ENCODE measurements around the gene PNPT1.
"Not testable (repeated sequence)": the region's sequence is repeated elsewhere in the genome, so short reads cannot be mapped to it uniquely, and the experiment has no call there.

The PNPT1 gene

DNA sequence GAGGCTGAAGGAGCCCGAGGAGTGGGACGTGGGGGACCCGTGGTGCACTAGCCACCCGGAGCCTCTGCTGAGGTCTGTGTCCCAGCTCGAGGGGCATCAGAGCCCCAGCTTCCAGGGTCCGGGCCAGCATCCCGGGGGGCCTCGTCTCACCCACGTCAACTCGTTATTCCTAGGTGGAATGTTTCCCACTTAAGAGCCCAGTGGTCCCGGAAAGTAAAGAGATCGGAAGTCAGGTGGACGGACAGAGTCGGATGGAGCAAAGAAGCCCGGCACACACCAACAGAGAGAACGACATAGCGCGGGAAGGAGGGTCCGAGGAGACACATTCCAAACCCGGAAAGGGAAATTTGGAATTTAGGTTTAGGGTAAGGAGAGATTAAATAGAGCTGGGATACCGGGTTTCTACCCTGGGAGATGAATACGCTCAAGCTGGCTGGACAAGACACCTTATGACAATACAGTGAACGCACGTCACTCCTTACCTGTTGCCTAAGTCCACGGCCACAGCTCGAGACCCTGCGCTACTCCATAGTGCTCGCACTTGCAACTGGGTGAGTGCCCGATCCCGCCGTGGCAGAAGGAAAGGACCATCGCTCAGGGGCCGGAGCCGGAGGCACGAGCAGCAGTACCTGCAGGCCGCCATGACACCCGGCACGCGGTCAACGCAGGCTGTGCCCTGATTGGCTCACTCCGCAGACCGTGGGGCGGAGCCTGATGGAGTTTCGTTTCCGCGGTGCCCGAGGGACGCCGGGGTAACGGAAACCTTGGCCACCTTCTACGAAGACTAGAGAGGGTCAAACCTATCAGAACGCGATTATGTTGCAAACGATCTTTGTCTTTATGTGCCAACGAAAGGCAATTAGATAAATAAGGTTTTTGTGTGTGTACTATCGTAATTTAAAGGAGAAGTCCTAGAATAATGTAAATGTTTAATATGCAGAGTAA, at the start of gene PNPT1:
Gene PNPT1, minus strand, starts transcription at position 664 of the 945 bp plus-strand sequence. Its CDS starts 21 bp downstream, at position 643.
- DNase-seq: peak; percentile 87

DNA sequence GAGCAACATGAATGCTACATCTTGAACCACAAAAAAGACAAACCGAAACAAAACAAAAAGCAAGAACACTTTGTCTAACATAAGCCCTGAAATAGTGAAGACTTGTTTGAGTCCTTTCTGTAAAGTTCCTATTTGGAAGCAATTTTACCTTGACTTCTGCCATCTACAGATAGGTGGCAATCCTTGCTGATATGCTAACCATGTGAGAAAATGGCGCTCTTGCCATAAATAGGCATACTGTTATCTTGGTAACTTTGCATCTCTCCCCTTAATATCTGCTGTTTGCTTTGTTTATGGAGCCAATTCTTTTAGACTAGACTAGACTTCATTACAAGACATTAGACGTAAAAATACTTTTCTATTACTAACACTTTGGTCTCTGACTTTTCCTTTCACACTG, 49.4 kb upstream of the PNPT1 start:
- no peak for DNase-seq

- not testable (repeated sequence) for DNase-seq
Observed at GRCh38 chr2:55736019-55736536, 42.4 kb upstream of the PNPT1 start.

- no peak for DNase-seq
Observed at GRCh38 chr2:55734726-55735125, 41.1 kb upstream of the PNPT1 start.

- no peak for DNase-seq
Observed at GRCh38 chr2:55733335-55733734, 39.7 kb upstream of the PNPT1 start.

GRCh38 chr2:55732854-55733253, 39.2 kb upstream of the PNPT1 start:
- DNase-seq: no peak

- DNase-seq: no peak
Observed at GRCh38 chr2:55729136-55729685, 35.6 kb upstream of the PNPT1 start.

- peak; percentile 20 for DNase-seq
Observed at GRCh38 chr2:55721596-55722215, 28.1 kb upstream of the PNPT1 start.

DNA sequence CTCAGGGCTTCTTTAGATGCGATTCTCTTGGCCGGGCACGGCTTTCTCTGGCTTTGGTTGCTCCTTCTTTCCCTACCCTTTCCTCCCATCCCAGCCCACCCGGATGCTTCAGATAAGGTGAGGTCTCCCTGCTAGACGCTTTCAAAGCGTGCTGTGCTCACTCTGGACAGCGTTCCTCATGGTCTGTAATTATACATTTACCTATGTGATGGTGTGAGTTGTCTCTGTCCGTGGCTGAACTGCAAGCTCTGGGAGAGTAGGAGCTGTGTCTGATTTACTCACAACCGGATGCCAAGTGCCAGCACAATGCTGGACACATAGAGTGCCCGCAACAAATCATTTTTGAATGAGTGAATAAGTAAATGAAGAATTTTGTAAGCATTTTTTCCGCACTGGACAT, 26.8 kb upstream of the PNPT1 start:
- peak; percentile 76 for DNase-seq

DNA sequence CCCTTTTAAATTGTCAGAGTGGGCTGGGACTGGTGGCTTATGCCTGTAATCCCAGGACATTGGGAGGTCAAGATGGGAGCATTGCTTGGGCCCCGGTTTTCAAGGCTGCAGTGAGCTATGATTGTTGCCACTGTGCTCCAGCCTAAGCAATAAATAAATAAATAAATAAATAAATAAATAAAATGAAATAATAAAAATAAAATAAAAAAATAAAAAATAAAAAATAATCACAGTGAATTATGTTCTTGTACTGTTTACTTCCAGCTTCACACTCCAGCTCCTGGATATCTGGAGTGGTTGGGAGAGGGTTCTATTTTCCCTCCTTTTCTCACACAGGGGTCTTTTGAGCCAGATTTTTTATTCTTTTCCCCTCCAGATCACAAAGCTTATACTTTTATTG, 26.2 kb upstream of the PNPT1 start:
- no peak for DNase-seq

DNA sequence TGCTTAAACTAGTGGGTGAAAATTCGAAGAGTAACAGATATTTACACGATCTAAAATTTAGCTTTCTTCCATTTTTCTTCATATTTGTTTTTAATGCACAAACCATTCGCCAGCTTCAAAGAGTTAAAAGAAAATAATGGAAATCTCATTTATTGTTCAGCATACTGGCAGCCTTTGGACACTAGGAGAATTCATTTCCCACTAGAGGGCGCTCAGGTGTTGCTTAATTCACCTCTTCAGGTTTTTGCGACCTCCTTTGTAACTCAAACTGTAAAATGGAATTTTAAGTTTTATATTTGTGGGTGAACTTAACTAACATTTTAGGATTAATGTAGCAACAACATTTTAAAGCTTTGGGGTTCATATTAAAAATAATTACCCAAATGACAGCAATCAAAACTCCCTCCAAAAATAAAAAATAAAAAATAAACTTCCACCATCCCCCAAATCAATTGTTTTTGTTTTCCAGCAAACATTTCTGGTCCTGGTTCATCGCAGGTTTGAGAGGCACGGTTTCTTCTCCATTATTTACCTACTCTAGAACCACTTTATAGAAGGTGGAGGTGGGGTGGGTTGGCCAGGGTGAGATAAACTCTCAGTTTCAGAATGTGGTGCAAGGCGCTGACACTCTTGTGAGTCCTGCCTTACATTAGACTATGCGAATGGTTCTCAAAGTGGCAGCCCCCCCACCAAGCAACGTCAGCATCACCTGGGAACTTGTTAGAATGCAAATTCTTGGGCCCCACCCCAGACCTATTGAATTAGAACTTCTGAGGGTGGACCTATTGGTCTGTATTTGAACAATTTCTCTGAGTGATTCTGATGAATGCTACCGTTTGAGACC, 24.7 kb upstream of the PNPT1 start:
- peak; percentile 78 for DNase-seq

GRCh38 chr2:55715626-55716025, 22.0 kb upstream of the PNPT1 start:
- no peak for DNase-seq

GRCh38 chr2:55715178-55715577, 21.5 kb upstream of the PNPT1 start:
- not testable (repeated sequence) for DNase-seq

- DNase-seq: no peak
Observed at GRCh38 chr2:55712477-55713060, 18.9 kb upstream of the PNPT1 start.

DNA sequence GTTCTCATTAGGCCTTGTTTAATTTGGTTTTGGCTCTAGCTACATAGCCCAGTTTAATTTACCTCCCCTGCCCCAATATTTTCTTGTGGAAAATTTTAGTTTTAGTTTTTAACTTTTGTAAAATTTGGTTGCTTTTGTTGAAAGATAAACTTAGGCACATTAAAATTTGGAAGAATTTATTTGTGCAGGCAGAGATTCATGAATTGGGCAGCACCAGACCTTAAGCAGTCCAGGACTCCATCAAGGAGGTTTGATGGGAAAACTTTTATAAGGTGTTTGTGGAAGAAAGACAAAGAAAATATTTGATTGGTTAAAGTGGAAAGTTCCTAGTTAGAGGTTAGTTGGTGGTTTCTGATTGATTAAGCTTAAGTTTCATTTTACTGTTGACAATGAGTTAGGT, 16.4 kb upstream of the PNPT1 start:
- no peak for DNase-seq

GRCh38 chr2:55707751-55708150, 14.1 kb upstream of the PNPT1 start:
- no peak for DNase-seq

DNA sequence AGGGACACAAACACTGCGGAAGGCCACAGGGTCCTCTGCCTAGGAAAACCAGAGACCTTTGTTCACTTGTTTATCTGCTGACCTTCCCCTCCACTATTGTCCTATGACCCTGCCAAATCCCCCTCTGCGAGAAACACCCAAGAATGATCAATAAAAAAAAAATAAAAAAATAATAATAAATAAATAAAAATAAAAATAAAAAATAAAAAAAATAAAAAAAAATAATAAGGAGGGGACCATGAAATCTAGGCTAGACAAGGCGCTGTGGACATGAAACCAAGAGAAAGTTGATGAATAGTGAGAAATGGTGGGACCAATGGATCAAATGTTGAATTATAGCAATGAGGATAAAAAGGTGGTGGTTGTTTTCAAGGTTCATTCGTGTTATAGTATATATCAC, 12.6 kb upstream of the PNPT1 start:
- not testable (repeated sequence) for DNase-seq

GRCh38 chr2:55705027-55705653, 11.5 kb upstream of the PNPT1 start:
- no peak for DNase-seq

DNA sequence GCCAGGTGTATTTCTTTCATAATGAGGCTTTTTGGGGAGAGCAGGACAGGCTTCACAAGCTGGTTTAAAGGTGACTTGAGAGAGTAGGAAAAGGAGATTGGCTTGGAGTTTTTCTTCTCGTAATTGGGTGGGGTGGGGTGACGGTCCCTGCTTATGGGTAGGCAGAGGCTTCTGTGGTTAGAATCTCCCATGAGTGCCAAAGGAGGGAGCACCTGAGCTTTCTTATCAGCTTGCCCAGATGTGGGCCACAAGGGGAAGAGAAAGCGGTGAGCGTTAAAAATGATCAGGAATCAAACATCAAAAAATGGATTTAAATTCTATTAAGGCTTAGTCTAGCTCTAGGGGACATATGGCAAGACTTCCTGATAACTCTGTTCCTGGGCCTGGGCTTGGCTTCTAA, 9.7 kb upstream of the PNPT1 start:
- DNase-seq: no peak

- not testable (repeated sequence) for DNase-seq
Observed at GRCh38 chr2:55692740-55693139, 904 bp downstream of the PNPT1 start.

DNA sequence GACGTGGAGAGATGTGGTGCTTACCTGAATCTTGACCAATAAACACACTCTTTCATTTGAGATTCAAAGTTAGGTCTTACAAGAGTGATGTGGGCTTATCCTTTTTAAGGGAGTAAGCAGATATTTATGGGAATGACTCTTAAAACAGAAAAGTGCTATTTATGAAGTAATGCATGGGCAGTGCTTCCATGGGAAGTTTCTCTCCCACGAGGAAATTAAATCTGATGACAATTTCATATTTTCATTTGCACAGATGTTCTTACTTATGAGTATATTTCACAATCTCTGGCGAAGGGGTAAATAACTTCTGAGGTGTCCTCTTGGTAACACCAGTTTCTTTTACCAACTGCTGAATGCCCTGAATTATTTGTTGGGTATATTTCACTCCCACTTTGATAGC, 21.0 kb downstream of the PNPT1 start:
- no peak for DNase-seq

GRCh38 chr2:55668956-55669355, 24.7 kb downstream of the PNPT1 start:
- no peak for DNase-seq

Measured in NCI-H1417 treated with DMSO at 0.1 percent for 48 hours (cell line).